OCI-M1 (cell line): ENCODE measurements around the gene HIRA.

Experiments used
- DNase-seq: peaks from one replicate; lab custom pipeline; 2025; lab: John Stamatoyannopoulos, UW

The HIRA gene

GRCh38 chr22:19410941-19411689 lies 20.4 kb downstream of the HIRA start:
- DNase-seq, result no peak

GRCh38 chr22:19407649-19408606 lies 23.6 kb downstream of the HIRA start:
- no peak for DNase-seq

DNA sequence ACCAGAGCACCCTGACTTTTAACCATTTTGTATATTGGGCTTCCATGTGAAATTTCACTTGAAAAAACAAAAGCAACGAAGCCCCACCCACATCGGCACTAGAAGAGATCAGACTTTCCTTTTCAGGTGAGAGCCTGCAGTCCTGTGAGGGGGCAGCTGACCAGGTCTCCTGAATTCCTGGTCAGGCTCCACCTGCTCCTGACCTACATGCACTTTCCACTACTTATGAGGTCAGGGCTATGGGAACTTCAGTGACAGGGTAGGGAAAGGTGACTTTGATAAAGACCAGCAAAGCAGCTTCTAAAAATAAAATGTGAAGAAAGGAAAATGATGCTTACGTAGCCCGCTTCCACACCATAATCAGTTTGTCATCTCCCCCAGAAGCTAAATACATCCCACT lies 24.7 kb downstream of the HIRA start:
- DNase-seq, result no peak

- no peak for DNase-seq
Observed at GRCh38 chr22:19406281-19406811, 25.2 kb downstream of the HIRA start.

GRCh38 chr22:19405652-19406051 lies 25.9 kb downstream of the HIRA start:
- DNase-seq, result no peak

- DNase-seq, result no peak
Observed at GRCh38 chr22:19405133-19405532, 26.4 kb downstream of the HIRA start.

DNA sequence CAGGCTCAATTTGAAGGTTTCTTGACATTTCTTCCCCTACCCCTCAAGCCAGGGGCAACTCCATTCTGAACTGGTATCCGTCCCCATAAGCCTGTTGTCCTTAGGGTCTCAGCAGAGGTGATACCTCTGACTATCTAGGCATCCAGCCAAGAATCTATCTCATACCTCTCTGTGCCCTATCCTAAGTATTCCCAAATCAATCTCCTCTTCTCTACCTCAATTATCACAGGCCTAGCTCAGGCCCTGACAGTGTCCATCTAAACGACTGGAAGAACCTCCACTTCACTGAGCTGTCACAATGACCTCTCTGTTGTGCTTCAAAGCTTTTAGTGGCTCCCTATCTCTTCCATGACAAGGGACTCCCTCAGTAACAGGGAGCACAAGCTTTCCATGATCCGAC lies 26.9 kb downstream of the HIRA start:
- DNase-seq, result no peak

- no peak for DNase-seq
Observed at GRCh38 chr22:19402642-19403191, 28.8 kb downstream of the HIRA start.

DNA sequence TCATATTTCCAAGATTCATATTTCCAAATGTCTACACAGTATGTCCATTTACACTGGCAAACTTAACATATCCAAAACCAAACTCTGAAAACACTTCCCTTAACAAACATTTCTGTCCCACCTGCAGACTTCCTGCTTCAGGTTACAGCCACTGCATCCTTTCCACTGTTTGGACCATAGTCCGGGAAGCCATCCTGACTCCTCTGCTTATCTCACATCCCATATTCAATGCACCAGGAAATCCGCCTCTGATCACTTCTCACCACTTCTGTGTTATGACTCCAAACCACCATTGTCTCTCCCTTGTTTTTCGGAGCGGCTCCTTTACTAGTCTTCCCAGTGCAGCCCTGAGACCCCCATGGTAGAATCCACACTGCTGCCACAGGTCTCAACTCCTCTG lies 30.1 kb downstream of the HIRA start:
- DNase-seq, result no peak

GRCh38 chr22:19400881-19401280 lies 30.7 kb downstream of the HIRA start:
- DNase-seq, result no peak

DNA sequence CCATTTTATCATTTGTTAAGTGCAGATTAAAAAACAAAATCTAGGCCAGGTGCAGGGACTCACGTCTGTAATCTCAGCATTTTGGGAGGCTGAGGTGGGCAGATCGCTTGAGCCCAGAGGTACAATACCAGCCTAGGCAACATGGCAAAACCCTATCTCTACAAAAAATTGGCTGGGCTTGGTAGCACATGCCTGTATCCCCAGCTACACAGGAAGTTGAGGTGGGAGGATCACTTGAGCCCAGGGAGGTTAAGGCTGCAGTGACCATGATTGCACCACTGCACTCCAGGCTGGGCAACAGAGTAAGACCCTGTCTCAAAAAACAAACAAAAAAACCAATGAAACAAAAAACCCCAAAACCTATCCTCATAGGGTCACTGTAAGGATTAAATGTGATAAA lies 32.9 kb downstream of the HIRA start:
- peak; percentile 32 for DNase-seq

DNA sequence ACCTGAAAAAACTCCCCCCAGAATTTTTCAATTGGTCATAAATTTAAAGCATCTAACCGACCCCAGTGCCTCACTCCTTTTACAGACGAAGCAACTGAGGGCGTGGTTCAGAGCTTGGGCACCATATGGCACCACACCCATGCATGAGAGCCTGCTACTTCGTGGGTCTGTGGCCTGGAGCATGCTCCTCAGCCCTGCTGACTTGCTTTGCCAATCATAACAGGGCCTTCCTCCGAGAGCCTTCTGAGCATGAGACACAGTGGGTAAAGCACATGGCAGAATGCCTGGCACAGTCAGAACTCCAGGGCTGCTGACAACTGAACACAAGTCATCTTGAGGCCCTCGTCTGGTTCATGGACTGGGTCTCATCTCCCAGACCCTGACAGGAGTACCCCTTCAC lies 33.3 kb downstream of the HIRA start:
- no peak for DNase-seq

- DNase-seq, result peak; percentile 49
Observed at GRCh38 chr22:19397734-19398104, 33.8 kb downstream of the HIRA start.

- peak; percentile 96 for DNase-seq
Observed at GRCh38 chr22:19396934-19397733, 34.4 kb downstream of the HIRA start.

GRCh38 chr22:19396561-19396933 lies 35.0 kb downstream of the HIRA start:
- DNase-seq, result no peak

DNA sequence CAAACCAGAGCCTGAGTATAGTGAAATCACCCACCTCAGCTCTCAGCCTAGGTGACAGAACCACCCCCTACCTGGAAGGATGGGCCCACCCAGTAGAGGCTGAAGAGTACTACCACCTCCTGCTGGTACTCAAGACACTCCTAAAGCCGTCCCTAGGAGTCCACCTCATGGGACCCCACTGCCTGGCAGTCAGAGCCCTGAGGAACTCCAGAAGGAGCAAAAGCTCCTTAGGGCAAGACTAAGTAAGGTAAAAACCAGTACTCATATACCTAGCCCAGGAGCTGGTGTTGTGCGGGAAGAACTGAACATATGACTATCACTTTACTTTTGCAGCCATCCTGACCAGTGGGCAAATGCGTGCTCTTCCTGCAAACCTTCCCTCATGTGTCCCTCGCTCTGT lies 36.3 kb downstream of the HIRA start:
- DNase-seq, result no peak

GRCh38 chr22:19394274-19395050 lies 37.1 kb downstream of the HIRA start:
- DNase-seq, result no peak

DNA sequence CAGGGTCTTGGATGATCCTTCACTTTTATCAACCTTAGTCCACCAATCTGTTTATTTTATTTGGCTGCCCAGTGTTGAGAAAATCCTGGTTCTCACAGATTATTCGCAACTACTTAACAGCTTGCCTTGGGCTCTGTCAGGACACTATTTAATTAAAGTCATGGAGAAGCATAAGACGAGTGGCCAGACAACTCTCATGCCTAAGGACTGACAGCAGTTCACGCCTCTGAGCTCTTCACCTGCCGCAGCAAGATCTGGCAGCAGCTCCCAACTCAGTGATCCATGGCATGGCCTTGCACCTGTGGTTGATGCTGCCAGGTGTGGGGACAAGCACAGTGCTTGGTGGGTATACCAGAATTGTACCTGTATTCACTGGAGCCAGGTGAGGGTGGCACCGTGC lies 37.8 kb downstream of the HIRA start:
- no peak for DNase-seq

DNA sequence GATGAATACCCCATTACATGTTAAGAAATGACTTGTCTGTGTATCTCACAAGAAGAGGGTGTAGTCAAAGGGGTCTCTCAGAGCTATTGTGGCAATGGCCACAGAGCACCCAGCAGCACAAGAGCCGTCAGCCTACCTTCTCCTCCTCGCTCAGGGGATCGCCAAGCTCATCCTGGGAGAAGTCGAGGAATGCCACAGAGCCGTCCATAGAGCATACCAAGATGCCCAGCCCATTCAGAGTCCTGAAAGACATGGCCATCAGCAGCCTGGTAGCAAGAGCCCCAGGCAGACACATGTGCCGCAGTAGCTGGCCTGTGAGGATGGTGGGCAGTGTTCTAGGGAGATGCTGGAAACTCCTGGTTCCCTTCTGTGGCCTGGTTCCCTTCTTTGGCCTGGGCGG lies 44.0 kb downstream of the HIRA start:
- DNase-seq, result no peak

DNA sequence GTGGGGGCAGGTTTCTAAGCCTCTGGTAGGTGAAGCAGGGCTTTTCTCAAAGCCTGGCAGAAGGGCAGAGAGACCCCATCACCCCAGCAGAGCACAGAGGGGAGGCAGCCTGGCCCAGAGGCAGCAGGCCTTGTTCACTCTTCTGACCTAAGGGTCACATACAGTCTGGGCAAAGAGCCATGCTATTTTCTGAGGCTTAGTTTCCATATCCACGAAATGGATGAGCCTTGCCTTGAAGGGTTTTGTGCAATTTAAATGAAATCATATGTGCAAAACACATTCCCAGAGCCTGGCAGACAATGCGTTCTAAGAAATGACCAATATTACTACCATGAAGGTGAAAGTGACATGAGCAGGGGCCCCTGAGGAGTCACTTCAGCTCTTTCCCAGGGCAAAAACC lies 44.5 kb downstream of the HIRA start:
- DNase-seq, result no peak

GRCh38 chr22:19386248-19386647 lies 45.3 kb downstream of the HIRA start:
- no peak for DNase-seq
